GM23248 (cell line): ENCODE measurements around the gene HM13.

Experiments used
- EZH2 ChIP-seq: fragments of 200-600 bp; sonication (generic); IDR thresholded peaks from 2 replicates; pipeline ENCODE4 v1.6.1; 2018; ENCODE audit warnings: antibody characterized with exemption, mild to moderate bottlenecking; ENCODE audit not compliant: insufficient read depth, poor library complexity, severe bottlenecking
- EZH2phosphoT487 ChIP-seq: fragments of 200-600 bp; sonication (generic); IDR thresholded peaks from 2 replicates; pipeline ENCODE4 v1.6.1; 2018; ENCODE audit warnings: antibody characterized with exemption, moderate library complexity, mild to moderate bottlenecking, low read depth; ENCODE audit not compliant: insufficient read depth

- TF ChIP-seq EZH2, result no peak
- TF ChIP-seq EZH2phosphoT487, result no peak
These were observed 94.2 kb downstream of the HM13 start for GRCh38 chr20:31608251-31608945.
